ENCODE data around the gene ZCCHC7. TPM values are rescaled to one million over a fixed set of nuclear protein-coding genes. Genes with fewer than 3 reads are reported as not detected.

ZCCHC7 gene
- total and polyA plus RNA-seq, 2 of the 8 experiments (the other 6 are each of a cell fraction or from before 2014, with no cell fraction given): 12.2 to 27.5 TPM

- no peak for DNase-seq (ENCODE audit: low read depth in 1 of 2, low spot score in 2 of 2)
- H2BK12ac ChIP-seq (ENCODE audit: low read depth, low read length): no peak overlapping the region
- no peak overlapping the region for H3K4ac ChIP-seq (replicated peaks; ENCODE audit: insufficient read length, low read depth, low read length)
- WGBS, 2 experiments (ENCODE audit: extremely low coverage in 1 of 2, insufficient coverage in 1 of 2, insufficient read length in 1 of 2, insufficient replicate concordance in 2 of 2, low coverage in 1 of 2, low lambda C conversion rate in 2 of 2, missing lambda C conversion rate in 1 of 2): 84% methylated on average over 14 of the region's 14 CpGs; no CpG with 5 or more reads in 1 of the 2 experiments
- no peak for FAIRE-seq
- H3K9me3 ChIP-seq (ENCODE audit: insufficient read depth in 2 of 2, low read depth in 1 of 2, low read length in 1 of 2): no peaks in the 10 kb centered on the region
- no peak overlapping the region for H2BK20ac ChIP-seq (ENCODE audit: low read length)
- no peak overlapping the region for H2BK120ac ChIP-seq (replicated peaks; ENCODE audit: low read depth, low read length)
- H3K27me3 ChIP-seq (replicated peaks in 1 of 4; ENCODE audit: control insufficient read depth in 3 of 4, extremely low read depth in 1 of 4, insufficient read depth in 3 of 4, low read length in 3 of 4): no peaks in the 10 kb centered on the region
- no peaks in the 10 kb centered on the region for H4K20me1 ChIP-seq (replicated peaks in 1 of 2; ENCODE audit: control insufficient read depth in 1 of 2, insufficient read depth in 2 of 2, low read length in 2 of 2)
- H2BK5ac ChIP-seq (ENCODE audit: low read depth, low read length): no peak overlapping the region
- H3K4me2 ChIP-seq (ENCODE audit: insufficient read depth in 1 of 2, low read depth in 2 of 2, low read length in 2 of 2): no peak overlapping the region
- no peaks in the 10 kb centered on the region for H3K4me1 ChIP-seq (replicated peaks in 1 of 4; ENCODE audit: control insufficient read depth in 3 of 4, insufficient read depth in 4 of 4, low read length in 3 of 4)
- no peak overlapping the region for H3K18ac ChIP-seq (ENCODE audit: extremely low read depth, low read length)
- H3K56ac ChIP-seq (replicated peaks; ENCODE audit: insufficient read length, low read depth, low read length): no peak overlapping the region
- ChIA-PET CTCF (ENCODE audit: partially characterized antibody) (interaction anchor here (0.9 to 1.9 kb wide), 5 partner anchors 9 to 29 kb away, joined by 3 to 8 read pairs (median 3); no protein-coding TSS in a partner anchor), POLR2A (ENCODE audit: partially characterized antibody) (no interaction called here)
- no peak overlapping the region for H2AK5ac ChIP-seq (ENCODE audit: low read depth, low read length)
- H3K4me3 ChIP-seq (ENCODE audit: extremely low read depth in 1 of 4, insufficient read depth in 2 of 4, low read depth in 3 of 4, low read length in 4 of 4): no peak overlapping the region
- H3K79me2 ChIP-seq (ENCODE audit: control insufficient read depth in 1 of 2, insufficient read depth in 2 of 2, low read length in 2 of 2): no peaks in the 10 kb centered on the region
- H4K5ac ChIP-seq (ENCODE audit: insufficient read length, low read depth, low read length): no peak overlapping the region
- no peak overlapping the region for H4K91ac ChIP-seq (replicated peaks; ENCODE audit: insufficient read length, low read length)
- H3K23ac ChIP-seq (ENCODE audit: insufficient read length): no peak overlapping the region
- H3K36me3 ChIP-seq (ENCODE audit: control insufficient read depth in 2 of 4, insufficient read depth in 4 of 4, low read length in 3 of 4): no peaks in the 10 kb centered on the region
- H3K27ac ChIP-seq (ENCODE audit: low read depth, low read length): no peak overlapping the region
- no peak overlapping the region for H3K14ac ChIP-seq (ENCODE audit: insufficient read length)
- H2AFZ ChIP-seq (ENCODE audit: low read length): no peak overlapping the region
- no peaks in the 10 kb centered on the region; the same call in 1 of the 2 replicates for H3K23me2 ChIP-seq (ENCODE audit: low read depth, low read length)
- H2BK15ac ChIP-seq (ENCODE audit: low read length): no peak overlapping the region
- H3K9ac ChIP-seq (replicated peaks in 1 of 4; ENCODE audit: extremely low read depth in 1 of 4, low read depth in 3 of 4, low read length in 3 of 4): no peak overlapping the region
- no peak overlapping the region for H4K8ac ChIP-seq (ENCODE audit: extremely low read depth, insufficient read depth, low read length)
- no peaks in the 10 kb centered on the region for H3K79me1 ChIP-seq (ENCODE audit: low read depth, low read length)
- TF ChIP-seq MAX (IDR thresholded peaks at IDR 0.05) (no peak), NRF1 (IDR thresholded peaks at IDR 0.05; ENCODE audit: low read depth, low read length) (no peak), CHD2 (IDR thresholded peaks at IDR 0.05; ENCODE audit: low read length) (no peak), TEAD4 (IDR thresholded peaks at IDR 0.05; ENCODE audit: low read depth, low read length) (no peak), CBX8 (IDR thresholded peaks at IDR 0.05; ENCODE audit: borderline replicate concordance, low read depth, low read length) (no peak), SRF (IDR thresholded peaks at IDR 0.05; ENCODE audit: low read depth, low read length) (no peak), BACH1 (IDR thresholded peaks at IDR 0.05; ENCODE audit: low read length) (no peak), JUN (IDR thresholded peaks at IDR 0.05; ENCODE audit: low read depth, low read length) (no peak), SIX5 (IDR thresholded peaks at IDR 0.05; ENCODE audit: low read depth, low read length) (no peak), CBX5 (IDR thresholded peaks at IDR 0.05; ENCODE audit: low read depth, low read length) (no peak), CTCF (IDR thresholded peaks at IDR 0.05; ENCODE audit: control extremely low read depth in 1 of 3, insufficient read depth in 1 of 3, low read depth in 1 of 3, low read length in 3 of 3) (no peak)
Measured at GRCh38 chr9:37382161-37382981, 262.0 kb downstream of the ZCCHC7 start.
